Measurements from ENCODE around the gene SLC22A17. TPM values are rescaled to one million over a fixed set of nuclear protein-coding genes. Genes with fewer than 3 reads are reported as not detected.

SLC22A17 gene
- polyA plus RNA-seq, 1 donor (not counting 4 experiments of a cell fraction or from before 2014, with no cell fraction given), result 0.76 TPM

DNA sequence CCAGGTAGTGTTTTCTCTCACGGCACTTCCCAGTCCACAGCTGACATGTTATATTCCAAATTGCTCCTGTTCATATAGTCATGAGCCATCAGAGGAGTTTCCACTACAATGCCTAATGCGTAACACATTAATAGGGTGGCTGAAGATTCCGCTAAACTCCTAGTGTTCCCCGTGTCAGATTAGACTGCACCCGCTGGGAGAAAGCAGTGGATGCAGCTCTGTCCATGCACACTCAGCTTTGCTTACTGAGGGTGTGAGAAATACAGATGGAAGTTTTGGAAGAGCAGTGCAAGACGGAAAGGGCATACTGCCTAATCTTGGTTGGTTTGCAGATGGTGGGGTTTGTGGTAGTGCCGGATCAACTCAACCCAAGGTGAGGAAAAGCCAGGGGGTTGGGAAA, 55.6 kb downstream of the SLC22A17 start:
- TF ChIP-seq, protein P1, sequence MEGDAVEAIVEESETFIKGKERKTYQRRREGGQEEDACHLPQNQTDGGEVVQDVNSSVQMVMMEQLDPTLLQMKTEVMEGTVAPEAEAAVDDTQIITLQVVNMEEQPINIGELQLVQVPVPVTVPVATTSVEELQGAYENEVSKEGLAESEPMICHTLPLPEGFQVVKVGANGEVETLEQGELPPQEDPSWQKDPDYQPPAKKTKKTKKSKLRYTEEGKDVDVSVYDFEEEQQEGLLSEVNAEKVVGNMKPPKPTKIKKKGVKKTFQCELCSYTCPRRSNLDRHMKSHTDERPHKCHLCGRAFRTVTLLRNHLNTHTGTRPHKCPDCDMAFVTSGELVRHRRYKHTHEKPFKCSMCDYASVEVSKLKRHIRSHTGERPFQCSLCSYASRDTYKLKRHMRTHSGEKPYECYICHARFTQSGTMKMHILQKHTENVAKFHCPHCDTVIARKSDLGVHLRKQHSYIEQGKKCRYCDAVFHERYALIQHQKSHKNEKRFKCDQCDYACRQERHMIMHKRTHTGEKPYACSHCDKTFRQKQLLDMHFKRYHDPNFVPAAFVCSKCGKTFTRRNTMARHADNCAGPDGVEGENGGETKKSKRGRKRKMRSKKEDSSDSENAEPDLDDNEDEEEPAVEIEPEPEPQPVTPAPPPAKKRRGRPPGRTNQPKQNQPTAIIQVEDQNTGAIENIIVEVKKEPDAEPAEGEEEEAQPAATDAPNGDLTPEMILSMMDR (optimal IDR thresholded peaks at IDR 0.05 in 1 of 3, IDR thresholded peaks at IDR 0.05 in 1 of 3, conservative IDR thresholded peaks at IDR 0.05 in 1 of 3; ENCODE audit: extremely low read depth in 1 of 3, insufficient read depth in 2 of 3, low read length in 3 of 3), result no peak
- no peak for TF ChIP-seq EZH2 (IDR thresholded peaks at IDR 0.05; ENCODE audit: low read length)
- peaks cover 31% of the 10 kb centered on the region for H3K4me1 ChIP-seq (ENCODE audit: control insufficient read depth, extremely low read depth, insufficient read depth, low read length)
- H3K4me3 ChIP-seq (ENCODE audit: control insufficient read depth in 2 of 3, extremely low read depth in 1 of 3, insufficient read depth in 2 of 3, low read depth in 1 of 3, low read length in 3 of 3), result no peak overlapping the region
- H4K20me1 ChIP-seq (ENCODE audit: control insufficient read depth, extremely low read depth, insufficient read depth, low read length), result no peaks in the 10 kb centered on the region
- dilution Hi-C loops (cut with MboI; ENCODE audit: extremely low pct_ligation_motif_present, low sequenced_read_pairs), result no loop called here
- no peak overlapping the region for H2AFZ ChIP-seq (ENCODE audit: control insufficient read depth, low read length)
- FAIRE-seq, result no peak
- no peaks in the 10 kb centered on the region for H3K9me1 ChIP-seq (ENCODE audit: control insufficient read depth, extremely low read depth, insufficient read depth, low read length)
- DNase-seq (ENCODE audit: low read depth, low spot score), result no peak
- no peak overlapping the region for H3K9ac ChIP-seq (ENCODE audit: control insufficient read depth, extremely low read depth, insufficient read depth, low read length)
- H3K9me3 ChIP-seq (ENCODE audit: control insufficient read depth, low read depth, low read length), result no peaks in the 10 kb centered on the region
- no peaks in the 10 kb centered on the region for H3K27me3 ChIP-seq (ENCODE audit: control insufficient read depth, extremely low read depth, insufficient read depth, low read length)
- H3K36me3 ChIP-seq (ENCODE audit: control insufficient read depth in 2 of 2, extremely low read depth in 1 of 2, insufficient read depth in 2 of 2, low read length in 2 of 2), result no peaks in the 10 kb centered on the region
- no peak overlapping the region for H3K27ac ChIP-seq (ENCODE audit: control insufficient read depth, insufficient read depth, low read length)
- no peaks in the 10 kb centered on the region for H3K79me2 ChIP-seq (ENCODE audit: control insufficient read depth, insufficient read depth, low read length)
- H3K4me2 ChIP-seq (ENCODE audit: control insufficient read depth, extremely low read depth, insufficient read depth, low read depth, low read length), result no peak overlapping the region

Small RNA genes within 50 kb of the gene (small RNA-seq; reads per million reads assigned to genes)
- gene MIR208A (ENCODE audit: insufficient read length in 3 of 3, low read depth in 3 of 3, low replicate concordance in 1 of 3), result 0 reads per million in 3 experiments

Other genes with a start within 250 kb of the SLC22A17 start
- not detected in 3 replicates for gene CIROP, start 247.9 kb downstream of the SLC22A17 start, polyA plus RNA-seq
- not detected in 3 replicates for gene CEBPE, start 233.6 kb downstream of the SLC22A17 start, polyA plus RNA-seq
- 28.4 to 32.8 TPM (median 29.1 TPM) in 3 replicates for gene SLC7A8, start 169.2 kb downstream of the SLC22A17 start, polyA plus RNA-seq
- not detected in 3 replicates for gene RNF212B, start 115.0 kb downstream of the SLC22A17 start, polyA plus RNA-seq
- 31.9 to 39.1 TPM (median 34.1 TPM) in 3 replicates for gene HOMEZ, start 66.8 kb downstream of the SLC22A17 start, polyA plus RNA-seq
- gene PPP1R3E, start 50.0 kb downstream of the SLC22A17 start, polyA plus RNA-seq, result 1.6 to 2.5 TPM (median 1.9 TPM) in 3 replicates
- 24.0 to 45.7 TPM (median 33.9 TPM) in 3 replicates for gene BCL2L2, start 46.1 kb downstream of the SLC22A17 start, polyA plus RNA-seq
- gene PABPN1, start 31.4 kb downstream of the SLC22A17 start, polyA plus RNA-seq, result 168 to 185 TPM (median 173 TPM) in 3 replicates
- gene EFS, start 12.3 kb upstream of the SLC22A17 start, polyA plus RNA-seq, result 1.4 to 2.1 TPM (median 1.7 TPM) in 3 replicates
- not detected in 3 replicates for gene IL25, start 19.9 kb upstream of the SLC22A17 start, polyA plus RNA-seq
- gene CMTM5, start 24.2 kb upstream of the SLC22A17 start, polyA plus RNA-seq, result not detected in 3 replicates
- gene MYH6, start 55.4 kb upstream of the SLC22A17 start, polyA plus RNA-seq, result not detected in 3 replicates
- gene MYH7, start 82.8 kb upstream of the SLC22A17 start, polyA plus RNA-seq, result not detected in 3 replicates
- gene NGDN, start 116.8 kb upstream of the SLC22A17 start, polyA plus RNA-seq, result 42.3 to 58.7 TPM (median 50.6 TPM) in 3 replicates
- gene ZFHX2, start 198.9 kb upstream of the SLC22A17 start, polyA plus RNA-seq, result 0.08 to 0.22 TPM (median 0.18 TPM) in 3 replicates
- gene THTPA, start 203.4 kb upstream of the SLC22A17 start, polyA plus RNA-seq, result 3.2 to 4.3 TPM (median 4.3 TPM) in 3 replicates
- 119 to 230 TPM (median 128 TPM) in 3 replicates for gene AP1G2, start 214.9 kb upstream of the SLC22A17 start, polyA plus RNA-seq
- gene JPH4, start 225.9 kb upstream of the SLC22A17 start, polyA plus RNA-seq, result 0.01 to 0.04 TPM (median 0.03 TPM) in 3 replicates